GM13977 (cell line): ENCODE measurements around the gene ROBO3.

ENCODE experiments used
- DNase-seq: peaks from one replicate; pipeline ENCODE4 v3.0.0; 2012; ENCODE audit warnings: low spot score
- CTCF ChIP-seq: IDR thresholded peaks from 2 replicates; pipeline ENCODE4 v1.5.1; 2012; ENCODE audit warnings: mild to moderate bottlenecking, control low read depth; ENCODE audit not compliant: insufficient read depth; ENCODE audit errors: extremely low read depth, missing control alignments
- in situ Hi-C: fragments of 300-500 bp; cut with MboI; formaldehyde crosslinking; loops from one replicate; pipeline ENCODE4 v1.12.0; 2022; ENCODE audit warnings: low sequenced_read_pairs, low pct_unique_long_range_greater_than_20kb, mixed read lengths, inconsistent platforms; ENCODE audit not compliant: unreplicated experiment

The ROBO3 gene

DNA sequence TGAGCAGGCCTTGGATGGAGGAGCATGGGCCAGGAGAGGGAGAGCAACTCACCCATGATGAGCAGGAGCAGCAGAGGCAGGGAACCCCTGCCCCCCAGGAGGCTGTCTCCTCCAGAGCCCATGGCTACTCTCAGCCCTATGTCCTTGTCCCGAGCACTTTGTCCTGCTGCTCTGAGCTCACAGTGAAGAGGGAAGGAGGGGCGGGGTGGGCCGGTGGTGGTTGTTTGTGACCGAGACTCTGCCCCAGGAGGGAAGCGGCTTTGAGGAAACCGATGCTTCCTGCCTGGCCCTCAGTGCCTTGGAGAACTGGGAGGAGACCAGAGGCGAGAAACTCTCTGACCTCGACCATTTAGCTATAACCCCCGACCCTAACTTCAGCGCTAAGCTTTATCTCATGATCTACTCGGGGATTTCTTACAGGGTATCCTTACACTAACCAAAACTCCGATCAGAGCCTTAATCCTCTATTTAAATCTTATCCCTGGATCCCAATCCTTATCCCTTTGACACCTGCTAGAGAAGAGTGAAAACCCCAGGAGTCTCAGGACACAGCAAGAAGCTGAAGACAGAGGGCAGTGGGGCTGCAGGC, 32.5 kb downstream of the ROBO3 start, which contains the start of gene ROBO4:
TSS of gene ROBO4 (minus strand) at position 192 of the 589 bp plus-strand sequence. CDS start at position 122, 70 bp downstream.
- in situ Hi-C loops: no loop called here
- no peak for DNase-seq
- no peak for TF ChIP-seq CTCF

DNA sequence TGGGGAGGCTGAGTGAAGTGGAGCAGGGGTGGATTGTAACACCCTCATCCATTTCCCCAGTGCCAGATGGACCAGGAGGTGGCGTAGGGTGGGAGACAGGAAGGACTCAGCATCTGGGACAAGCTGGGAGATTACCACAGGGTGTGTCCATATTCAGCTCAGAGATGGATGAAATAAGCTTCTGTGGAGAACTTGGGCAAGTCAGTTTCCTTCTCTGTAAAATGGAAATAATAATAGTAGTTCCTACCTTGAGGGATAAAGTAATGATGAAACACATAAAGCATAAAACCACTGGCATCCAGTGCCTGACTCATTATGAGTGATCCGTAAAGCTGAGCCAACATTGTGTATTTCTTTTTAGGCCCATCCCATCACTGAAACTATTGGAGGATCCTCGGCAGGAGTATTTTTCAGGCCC, 33.0 kb downstream of the ROBO3 start:
- in situ Hi-C loops: no loop called here
- no peak for DNase-seq
- TF ChIP-seq CTCF: no peak

- TF ChIP-seq CTCF: no peak
- no peak for DNase-seq
- in situ Hi-C loops: no loop called here
Observed at GRCh38 chr11:124898711-124899110, 33.5 kb downstream of the ROBO3 start.

- TF ChIP-seq CTCF: no peak
- in situ Hi-C loops: no loop called here
- no peak for DNase-seq
Observed at GRCh38 chr11:124899383-124900145, 34.3 kb downstream of the ROBO3 start.

DNA sequence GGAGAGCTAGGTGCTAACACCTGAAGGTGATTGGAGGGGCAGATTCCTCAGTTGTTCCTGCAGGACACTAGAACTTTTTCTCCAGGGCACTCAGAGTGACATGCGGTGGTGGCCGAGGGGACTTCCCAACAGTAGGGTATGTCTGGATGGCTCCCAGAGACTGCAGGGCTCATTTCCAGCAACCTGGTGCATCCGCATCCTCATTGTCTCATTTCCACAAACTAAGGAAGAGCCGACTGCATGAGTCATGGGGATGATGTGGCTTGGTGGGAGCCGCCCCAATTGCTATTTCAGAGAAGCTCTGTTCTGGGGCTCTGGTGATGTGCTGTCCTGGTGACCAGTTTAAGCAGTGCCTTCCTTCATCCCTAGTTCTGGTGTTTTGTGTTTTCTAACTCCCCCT, 35.2 kb downstream of the ROBO3 start:
- TF ChIP-seq CTCF: no peak
- DNase-seq: no peak
- in situ Hi-C loops: no loop called here

DNA sequence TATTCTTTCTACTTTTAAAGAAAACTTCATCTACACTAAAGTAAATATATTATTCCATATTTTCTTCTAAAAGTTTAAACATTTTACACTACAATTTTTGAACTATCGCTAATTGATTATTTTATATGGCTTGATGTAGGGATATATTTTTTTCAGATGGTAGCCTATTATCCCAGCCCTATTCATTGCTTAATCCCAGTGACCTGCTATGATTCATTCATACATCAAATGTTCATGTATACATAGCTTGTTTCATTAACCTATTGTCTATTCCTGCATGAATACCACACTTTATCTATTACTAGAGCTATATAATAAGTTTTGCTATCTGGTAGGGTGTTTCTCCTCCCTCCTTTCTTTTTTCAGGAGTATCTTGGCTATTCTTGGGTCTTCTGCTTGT, 37.4 kb downstream of the ROBO3 start:
- in situ Hi-C loops: no loop called here
- no peak for DNase-seq
- TF ChIP-seq CTCF: no peak
